HepG2 (cell line): Measurements from ENCODE around the gene TCAP. TPM values are rescaled to one million over a fixed set of nuclear protein-coding genes. Genes with fewer than 3 reads are reported as not detected.

ENCODE experiments used
- AHDC1 ChIP-seq: sonication (generic); formaldehyde crosslinking; IDR thresholded peaks from 2 replicates; pipeline ENCODE4 v1.5.1; 2020; ENCODE audit warnings: mild to moderate bottlenecking, missing genetic modification reagents, borderline replicate concordance
- ARID2 ChIP-seq: sonication (generic); formaldehyde crosslinking; IDR thresholded peaks from 2 replicates; pipeline ENCODE4 v1.8.1; 2022; ENCODE audit warnings: mild to moderate bottlenecking, missing genetic modification reagents, borderline replicate concordance
- CEBPG ChIP-seq: IDR thresholded peaks from 2 replicates; pipeline ENCODE4 v1.6.1; 2016
- DR1 ChIP-seq: sonication (generic); formaldehyde crosslinking; IDR thresholded peaks from 2 replicates; pipeline ENCODE4 v1.8.0; 2021; ENCODE audit warnings: mild to moderate bottlenecking, missing genetic modification reagents, inconsistent platforms
- ESRRA ChIP-seq: sonication (generic); formaldehyde crosslinking; IDR thresholded peaks from 2 replicates; pipeline ENCODE4 v1.5.1; 2020; ENCODE audit warnings: mild to moderate bottlenecking, low read depth, missing genetic modification reagents
- HNF4A ChIP-seq: sonication (generic); formaldehyde crosslinking; IDR thresholded peaks from 2 replicates; pipeline ENCODE4 v1.4.0; 2020; ENCODE audit warnings: missing genetic modification reagents
- KMT2A ChIP-seq: sonication (generic); formaldehyde crosslinking; IDR thresholded peaks from 2 replicates; pipeline ENCODE4 v1.4.0; 2020; ENCODE audit warnings: missing genetic modification reagents
- MAX ChIP-seq: IDR thresholded peaks from 2 replicates; pipeline ENCODE4 v1.6.1; 2012; ENCODE audit warnings: inconsistent platforms
- MLLT10 ChIP-seq: sonication (generic); formaldehyde crosslinking; IDR thresholded peaks from 2 replicates; pipeline ENCODE4 v1.4.0; 2020; ENCODE audit warnings: missing genetic modification reagents
- NCOR1 ChIP-seq: fragments of 200-600 bp; sonication (generic); IDR thresholded peaks from 2 replicates; pipeline ENCODE4 v1.7.0; 2017; ENCODE audit warnings: antibody characterized with exemption, low read length, borderline replicate concordance
- NR2F2 ChIP-seq: IDR thresholded peaks from 2 replicates; pipeline ENCODE4 v1.6.1; 2012; ENCODE audit warnings: low read depth, inconsistent platforms, borderline replicate concordance
- PATZ1 ChIP-seq: sonication (generic); formaldehyde crosslinking; IDR thresholded peaks from 2 replicates; pipeline ENCODE4 v1.4.0; 2020; ENCODE audit warnings: missing genetic modification reagents
- PRDM4 ChIP-seq: sonication (generic); formaldehyde crosslinking; IDR thresholded peaks from 2 replicates; pipeline ENCODE4 v1.9.0; 2021; ENCODE audit warnings: missing genetic modification reagents, borderline replicate concordance
- REPIN1 ChIP-seq: sonication (generic); formaldehyde crosslinking; IDR thresholded peaks from 2 replicates; pipeline ENCODE4 v1.8.0; 2022; ENCODE audit warnings: missing genetic modification reagents, low read depth, mild to moderate bottlenecking, borderline replicate concordance
- TBX2 ChIP-seq: sonication (generic); formaldehyde crosslinking; IDR thresholded peaks from 2 replicates; pipeline ENCODE4 v1.5.0; 2020; ENCODE audit warnings: missing genetic modification reagents, mild to moderate bottlenecking, borderline replicate concordance
- ZFP36 ChIP-seq: fragments of 150-350 bp; IDR thresholded peaks from 2 replicates; pipeline ENCODE4 v1.6.1; 2018; ENCODE audit warnings: borderline replicate concordance, low read length, low read depth; ENCODE audit not compliant: partially characterized antibody
- ZNF546 ChIP-seq: sonication (generic); formaldehyde crosslinking; conservative IDR thresholded peaks from 2 replicates; pipeline ENCODE4 v1.8.1; 2023; ENCODE audit warnings: mild to moderate bottlenecking, missing genetic modification reagents
- ZNF577 ChIP-seq: sonication (generic); formaldehyde crosslinking; IDR thresholded peaks from 2 replicates; pipeline ENCODE4 v1.4.0; 2020; ENCODE audit warnings: mild to moderate bottlenecking, low read depth, missing genetic modification reagents, borderline replicate concordance
- ZNF639 ChIP-seq: conservative IDR thresholded peaks from 2 replicates; pipeline ENCODE4 v1.6.1; 2018; ENCODE audit warnings: missing genetic modification reagents
- polyA plus RNA-seq, 8 experiments: library from polyadenylated mRNA; depleted of rRNA in 3 of 8; stranded (reverse) in 7 of 8; unstranded in 1 of 8; fragments of >200 nt; fragmentation: Illumina TruSeq in 4 of 8; extraction: Trizol in 4 of 8; gene quantifications; 2 replicates each; pipeline versions ENCODE4 v1.2.1 to v1.2.3, GENCODE V29; 2011 to 2016; ENCODE audit warnings: low read depth in 4 of 8, missing spikeins in 1 of 8, mixed read lengths in 1 of 8; ENCODE audit not compliant: insufficient read depth in 1 of 8
- total RNA-seq, 5 experiments: library from RNA; depleted of rRNA; stranded (reverse); fragments of >200 nt; fragmentation: Illumina TruSeq; extraction: Trizol; gene quantifications; 2 replicates each; pipeline ENCODE4 v1.2.3, GENCODE V29; 2016; ENCODE audit warnings: low read depth in 1 of 5

Gene TCAP
- total and polyA plus RNA-seq, 2 of the 13 experiments (the other 11 are each of a cell fraction or from before 2014, with no cell fraction given), result 0.24 to 0.65 TPM

GRCh38 chr17:39619786-39620101 lies 45.4 kb upstream of the TCAP start (continued):
- TF ChIP-seq AHDC1 (CRISPR knock-in tag) (no peak), ZNF546 (CRISPR knock-in tag) (no peak), ZNF577 (no peak), ZFP36 (peak; percentile 80), NCOR1 (peak; percentile 61; the same call in 1 of the 2 replicates), ARID2 (CRISPR knock-in tag) (no peak), MAX (peak; percentile 52; the same call in 1 of the 2 replicates), PATZ1 (CRISPR knock-in tag) (peak; percentile 4; the same call in 1 of the 2 replicates), ZNF639 (CRISPR knock-in tag) (no peak), MLLT10 (no peak), KMT2A (CRISPR knock-in tag) (no peak), PRDM4 (CRISPR knock-in tag) (no peak), REPIN1 (0 out of 2 replicates have a peak, but pooled peaks have one; percentile 1), DR1 (no peak), HNF4A (CRISPR knock-in tag) (peak; percentile 75), ESRRA (CRISPR knock-in tag) (0 out of 2 replicates have a peak, but pooled peaks have one; percentile 74), CEBPG (CRISPR knock-in tag) (no peak), NR2F2 (no peak), TBX2 (no peak; the same call in 1 of the 2 replicates)
